KMS-11 (cell line): ENCODE data around the gene ERCC6.

ENCODE experiments used
- H2AFZ ChIP-seq: fragments of 200-600 bp; sonication (generic); 2 replicates; pipeline ENCODE4 v1.6.1; 2016; ENCODE audit warnings: antibody characterized with exemption, mixed run types, low read depth
- H3K27ac ChIP-seq: fragments of 200-600 bp; sonication (generic); 2 replicates; pipeline ENCODE4 v1.6.1; 2016; ENCODE audit warnings: mild to moderate bottlenecking, mixed run types
- H3K27me3 ChIP-seq: fragments of 200-600 bp; sonication (generic); 2 replicates; pipeline ENCODE4 v1.6.1; 2017; ENCODE audit warnings: mild to moderate bottlenecking, low read depth, mixed run types, moderate library complexity; ENCODE audit not compliant: insufficient read depth
- H3K36me3 ChIP-seq: fragments of 200-600 bp; sonication (generic); 2 replicates; pipeline ENCODE4 v1.6.1; 2017; ENCODE audit warnings: mild to moderate bottlenecking, mixed run types; ENCODE audit not compliant: insufficient read depth
- H3K4me1 ChIP-seq: fragments of 200-600 bp; sonication (generic); 2 replicates; pipeline ENCODE4 v1.6.1; 2016; ENCODE audit warnings: mild to moderate bottlenecking, low read depth, mixed run types; ENCODE audit not compliant: poor library complexity, severe bottlenecking
- H3K4me2 ChIP-seq: fragments of 200-600 bp; sonication (generic); 2 replicates; pipeline ENCODE4 v1.7.0; 2016; ENCODE audit warnings: mild to moderate bottlenecking, mixed run types
- H3K4me3 ChIP-seq: fragments of 200-600 bp; sonication (generic); IDR thresholded peaks from 2 replicates; pipeline ENCODE4 v1.6.1; 2017; ENCODE audit warnings: low read depth, low read length, mixed read lengths; ENCODE audit not compliant: insufficient read depth
- H3K79me2 ChIP-seq: fragments of 200-600 bp; sonication (generic); 2 replicates; pipeline ENCODE4 v1.6.1; 2016; ENCODE audit warnings: low read depth, mixed run types; ENCODE audit not compliant: insufficient read depth
- H3K9ac ChIP-seq: fragments of 200-600 bp; sonication (generic); 2 replicates; pipeline ENCODE4 v1.6.1; 2016; ENCODE audit warnings: mild to moderate bottlenecking, mixed run types
- H4K20me1 ChIP-seq: fragments of 200-600 bp; sonication (generic); 2 replicates; pipeline ENCODE4 v1.6.1; 2016; ENCODE audit warnings: mild to moderate bottlenecking, mixed run types; ENCODE audit not compliant: insufficient read depth
- TF ChIP-seq, protein P1 (sequence below): fragments of 200-600 bp; sonication (generic); conservative IDR thresholded peaks from 2 replicates; pipeline ENCODE4 v1.6.1; 2017; ENCODE audit warnings: low read depth, mild to moderate bottlenecking, antibody characterized with exemption, low read length, moderate library complexity, mixed read lengths

Gene ERCC6

GRCh38 chr10:49474901-49475300 lies 64.0 kb downstream of the ERCC6 start:
- Histone ChIP-seq H3K4me3 (no peak overlapping the region), H3K27ac (no peak overlapping the region), H4K20me1 (no peaks in the 10 kb centered on the region), H3K79me2 (no peaks in the 10 kb centered on the region), H3K4me2 (no peak overlapping the region), H3K9ac (no peak overlapping the region), H2AFZ (no peak overlapping the region), H3K4me1 (no peaks in the 10 kb centered on the region), H3K27me3 (no peaks in the 10 kb centered on the region), H3K36me3 (no peaks in the 10 kb centered on the region)
- TF ChIP-seq, protein P1, sequence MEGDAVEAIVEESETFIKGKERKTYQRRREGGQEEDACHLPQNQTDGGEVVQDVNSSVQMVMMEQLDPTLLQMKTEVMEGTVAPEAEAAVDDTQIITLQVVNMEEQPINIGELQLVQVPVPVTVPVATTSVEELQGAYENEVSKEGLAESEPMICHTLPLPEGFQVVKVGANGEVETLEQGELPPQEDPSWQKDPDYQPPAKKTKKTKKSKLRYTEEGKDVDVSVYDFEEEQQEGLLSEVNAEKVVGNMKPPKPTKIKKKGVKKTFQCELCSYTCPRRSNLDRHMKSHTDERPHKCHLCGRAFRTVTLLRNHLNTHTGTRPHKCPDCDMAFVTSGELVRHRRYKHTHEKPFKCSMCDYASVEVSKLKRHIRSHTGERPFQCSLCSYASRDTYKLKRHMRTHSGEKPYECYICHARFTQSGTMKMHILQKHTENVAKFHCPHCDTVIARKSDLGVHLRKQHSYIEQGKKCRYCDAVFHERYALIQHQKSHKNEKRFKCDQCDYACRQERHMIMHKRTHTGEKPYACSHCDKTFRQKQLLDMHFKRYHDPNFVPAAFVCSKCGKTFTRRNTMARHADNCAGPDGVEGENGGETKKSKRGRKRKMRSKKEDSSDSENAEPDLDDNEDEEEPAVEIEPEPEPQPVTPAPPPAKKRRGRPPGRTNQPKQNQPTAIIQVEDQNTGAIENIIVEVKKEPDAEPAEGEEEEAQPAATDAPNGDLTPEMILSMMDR = no peak

DNA sequence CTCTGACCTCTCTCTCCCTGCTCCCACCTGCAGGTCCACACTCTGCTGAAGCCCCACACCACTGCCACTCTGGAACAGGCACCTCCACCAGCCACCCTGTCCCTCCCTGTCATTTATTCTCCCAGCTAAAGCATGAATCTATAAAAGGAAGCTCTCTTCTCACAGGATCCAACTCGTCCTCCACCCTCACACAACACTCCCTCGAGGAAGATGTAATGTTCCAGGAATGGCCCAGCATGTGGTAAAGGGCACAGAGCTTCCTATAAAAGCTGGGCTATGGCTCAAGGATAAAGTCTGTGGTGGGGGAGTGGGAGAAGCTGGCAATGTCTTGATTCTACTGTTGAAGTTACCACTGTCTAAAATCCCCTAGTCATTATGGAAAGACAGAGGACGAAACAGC lies 67.4 kb downstream of the ERCC6 start:
- H3K4me3 ChIP-seq = no peak overlapping the region
- H3K27me3 ChIP-seq = no peaks in the 10 kb centered on the region
- no peaks in the 10 kb centered on the region for H4K20me1 ChIP-seq
- no peaks in the 10 kb centered on the region for H3K79me2 ChIP-seq
- H3K9ac ChIP-seq = no peak overlapping the region
- TF ChIP-seq, protein P1 = no peak
- H3K4me1 ChIP-seq = no peaks in the 10 kb centered on the region
- no peak overlapping the region for H3K27ac ChIP-seq
- H2AFZ ChIP-seq = no peak overlapping the region
- no peaks in the 10 kb centered on the region for H3K36me3 ChIP-seq
- H3K4me2 ChIP-seq = no peak overlapping the region

DNA sequence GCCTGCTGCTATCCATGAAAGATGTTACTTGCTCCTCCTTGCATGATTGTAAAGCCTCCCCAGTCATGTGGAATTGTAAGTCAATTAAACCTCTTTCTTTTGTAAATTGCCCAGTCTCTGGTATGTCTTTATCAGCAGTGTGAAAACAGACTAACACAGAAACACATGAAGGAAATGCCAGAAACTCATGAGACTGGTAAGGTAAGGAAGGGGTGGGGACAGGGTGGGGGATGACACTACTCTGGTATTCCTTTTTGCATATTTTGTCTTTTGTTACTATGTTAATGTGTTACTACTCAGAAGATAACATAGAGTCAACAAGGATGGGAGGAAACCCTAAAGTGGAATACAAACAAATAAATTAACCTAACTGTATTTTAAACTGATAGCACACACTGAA lies 73.2 kb downstream of the ERCC6 start:
- H3K4me2 ChIP-seq = no peak overlapping the region
- no peaks in the 10 kb centered on the region for H3K27me3 ChIP-seq
- no peaks in the 10 kb centered on the region for H3K36me3 ChIP-seq
- H3K4me1 ChIP-seq = no peaks in the 10 kb centered on the region
- no peak overlapping the region for H2AFZ ChIP-seq
- H3K79me2 ChIP-seq = no peaks in the 10 kb centered on the region
- no peak overlapping the region for H3K9ac ChIP-seq
- H3K4me3 ChIP-seq = no peak overlapping the region
- no peaks in the 10 kb centered on the region for H4K20me1 ChIP-seq
- TF ChIP-seq, protein P1 = no peak
- no peak overlapping the region for H3K27ac ChIP-seq
